HEK293 (cell line): ENCODE results near the gene PEX10.

ENCODE experiments used
- CTCF ChIA-PET: fragments of 350-600 bp; formaldehyde crosslinking; extraction: SDS; loops from one replicate; lab custom pipeline; 2021; ENCODE audit warnings: antibody characterized with exemption; lab: Yijun Ruan, JAX
- POLR2A ChIA-PET: fragments of 300-600 bp; formaldehyde crosslinking; extraction: SDS; loops from one replicate; lab custom pipeline; 2020; ENCODE audit warnings: antibody characterized with exemption, inconsistent platforms; lab: Yijun Ruan, JAX
- H3K27ac ChIP-seq: fragments of 200-500 bp; sonication (Bioruptor generic); 2 replicates; pipeline ENCODE4 v1.5.1; 2014; ENCODE audit warnings: low read depth, low read length, control low read depth, inconsistent platforms; ENCODE audit errors: extremely low read depth
- H3K36me3 ChIP-seq, 2 experiments: fragments of 200-500 bp in 1 of 2; sonication (Bioruptor generic) in 1 of 2; 1 replicate in 1 of 2; 2 replicates in 1 of 2; pipeline ENCODE4 v1.5.1; 2014 to 2017; ENCODE audit warnings: inconsistent platforms in 2 of 2, low read length in 2 of 2; ENCODE audit not compliant: control insufficient read depth in 2 of 2, insufficient read depth in 1 of 2
- H3K4me1 ChIP-seq: fragments of 200-500 bp; sonication (Bioruptor generic); 2 replicates; pipeline ENCODE4 v1.5.1; 2014; ENCODE audit warnings: mild to moderate bottlenecking, low read length, inconsistent platforms; ENCODE audit not compliant: control insufficient read depth, insufficient read depth
- H3K4me3 ChIP-seq: 2 replicates; pipeline ENCODE4 v1.5.1; 2011; ENCODE audit warnings: low read depth, mild to moderate bottlenecking, control low read depth, low read length, moderate library complexity
- H3K9me3 ChIP-seq: fragments of 200-500 bp; sonication (Bioruptor generic); 2 replicates; pipeline ENCODE4 v1.5.1; 2014; ENCODE audit warnings: low read depth, low read length, inconsistent platforms; ENCODE audit not compliant: control insufficient read depth, insufficient read depth
- GFI1B ChIP-seq: fragments of 450-650 bp; formaldehyde crosslinking; IDR thresholded peaks from 2 replicates; pipeline ENCODE4 v1.5.1; 2016; ENCODE audit warnings: missing biosample characterization, missing genetic modification characterization
- GLIS1 ChIP-seq: fragments of 450-650 bp; formaldehyde crosslinking; IDR thresholded peaks from 2 replicates; pipeline ENCODE4 v1.5.1; 2016; ENCODE audit warnings: missing biosample characterization, missing genetic modification characterization
- GLIS2 ChIP-seq: fragments of 450-650 bp; formaldehyde crosslinking; IDR thresholded peaks from 2 replicates; pipeline ENCODE4 v1.5.1; 2016; ENCODE audit warnings: missing biosample characterization, missing genetic modification characterization
- KLF1 ChIP-seq: fragments of 450-650 bp; formaldehyde crosslinking; IDR thresholded peaks from 2 replicates; pipeline ENCODE4 v1.5.1; 2016; ENCODE audit warnings: missing biosample characterization, missing genetic modification characterization
- KLF7 ChIP-seq: fragments of 450-650 bp; formaldehyde crosslinking; IDR thresholded peaks from 2 replicates; pipeline ENCODE4 v1.5.1; 2016; ENCODE audit warnings: missing biosample characterization, missing genetic modification characterization, borderline replicate concordance
- MYNN ChIP-seq: fragments of 450-650 bp; formaldehyde crosslinking; IDR thresholded peaks from 2 replicates; pipeline ENCODE4 v1.5.1; 2016; ENCODE audit warnings: missing biosample characterization, missing genetic modification characterization, borderline replicate concordance
- SP7 ChIP-seq: fragments of 450-650 bp; formaldehyde crosslinking; IDR thresholded peaks from 2 replicates; pipeline ENCODE4 v1.5.1; 2016; ENCODE audit warnings: missing biosample characterization, missing genetic modification characterization
- ZBTB8A ChIP-seq: fragments of 450-650 bp; formaldehyde crosslinking; IDR thresholded peaks from 2 replicates; pipeline ENCODE4 v1.5.1; 2016; ENCODE audit warnings: missing biosample characterization, missing genetic modification characterization
- ZNF302 ChIP-seq: fragments of 450-650 bp; formaldehyde crosslinking; IDR thresholded peaks from 2 replicates; pipeline ENCODE4 v1.5.1; 2016; ENCODE audit warnings: missing biosample characterization, missing genetic modification characterization, low read depth
- ZNF311 ChIP-seq: fragments of 450-650 bp; formaldehyde crosslinking; IDR thresholded peaks from 2 replicates; pipeline ENCODE4 v1.5.1; 2017; ENCODE audit warnings: missing biosample characterization, missing genetic modification characterization, borderline replicate concordance
- ZNF529 ChIP-seq: fragments of 450-650 bp; formaldehyde crosslinking; IDR thresholded peaks from 2 replicates; pipeline ENCODE4 v1.5.1; 2017; ENCODE audit warnings: missing genetic modification characterization, missing biosample characterization; ENCODE audit not compliant: insufficient replicate concordance
- ZNF571 ChIP-seq: fragments of 450-650 bp; formaldehyde crosslinking; IDR thresholded peaks from 2 replicates; pipeline ENCODE4 v1.5.0; 2017; ENCODE audit warnings: missing biosample characterization, missing genetic modification characterization
- ZNF677 ChIP-seq: fragments of 450-650 bp; IDR thresholded peaks from 2 replicates; pipeline ENCODE4 v1.5.0; 2018; ENCODE audit warnings: missing biosample characterization, mild to moderate bottlenecking, missing genetic modification characterization, moderate library complexity
- TF ChIP-seq, protein P1 (sequence below): fragments of 450-650 bp; formaldehyde crosslinking; IDR thresholded peaks from 2 replicates; pipeline ENCODE4 v1.5.0; 2017; ENCODE audit warnings: missing biosample characterization, missing genetic modification characterization, borderline replicate concordance
- TF ChIP-seq, protein P2 (sequence below): fragments of 450-650 bp; formaldehyde crosslinking; IDR thresholded peaks from 2 replicates; pipeline ENCODE4 v1.5.1; 2016; ENCODE audit warnings: missing biosample characterization, missing genetic modification characterization
- TF ChIP-seq, protein P3 (sequence below): fragments of 450-650 bp; formaldehyde crosslinking; IDR thresholded peaks from 2 replicates; pipeline ENCODE4 v1.5.1; 2017; ENCODE audit warnings: missing biosample characterization, missing genetic modification characterization
- TF ChIP-seq, protein P4 (sequence below): fragments of 450-650 bp; formaldehyde crosslinking; conservative IDR thresholded peaks from 2 replicates; pipeline ENCODE4 v1.5.1; 2016; ENCODE audit warnings: low read depth, missing biosample characterization, missing genetic modification characterization
- TF ChIP-seq, protein P5 (sequence below): fragments of 450-650 bp; formaldehyde crosslinking; optimal IDR thresholded peaks from 2 replicates; pipeline ENCODE3; 2016; ENCODE audit warnings: missing biosample characterization, mild to moderate bottlenecking, missing genetic modification characterization
- TF ChIP-seq, protein P6 (sequence below): sonication (generic); formaldehyde crosslinking; IDR thresholded peaks from 2 replicates; pipeline ENCODE4 v1.8.1; 2022; ENCODE audit warnings: mild to moderate bottlenecking, moderate library complexity, missing genetic modification reagents
- TF ChIP-seq, protein P7 (sequence below): fragments of 450-650 bp; formaldehyde crosslinking; IDR thresholded peaks from 2 replicates; pipeline ENCODE4 v1.5.1; 2016; ENCODE audit warnings: missing biosample characterization, missing genetic modification characterization

The PEX10 gene

DNA sequence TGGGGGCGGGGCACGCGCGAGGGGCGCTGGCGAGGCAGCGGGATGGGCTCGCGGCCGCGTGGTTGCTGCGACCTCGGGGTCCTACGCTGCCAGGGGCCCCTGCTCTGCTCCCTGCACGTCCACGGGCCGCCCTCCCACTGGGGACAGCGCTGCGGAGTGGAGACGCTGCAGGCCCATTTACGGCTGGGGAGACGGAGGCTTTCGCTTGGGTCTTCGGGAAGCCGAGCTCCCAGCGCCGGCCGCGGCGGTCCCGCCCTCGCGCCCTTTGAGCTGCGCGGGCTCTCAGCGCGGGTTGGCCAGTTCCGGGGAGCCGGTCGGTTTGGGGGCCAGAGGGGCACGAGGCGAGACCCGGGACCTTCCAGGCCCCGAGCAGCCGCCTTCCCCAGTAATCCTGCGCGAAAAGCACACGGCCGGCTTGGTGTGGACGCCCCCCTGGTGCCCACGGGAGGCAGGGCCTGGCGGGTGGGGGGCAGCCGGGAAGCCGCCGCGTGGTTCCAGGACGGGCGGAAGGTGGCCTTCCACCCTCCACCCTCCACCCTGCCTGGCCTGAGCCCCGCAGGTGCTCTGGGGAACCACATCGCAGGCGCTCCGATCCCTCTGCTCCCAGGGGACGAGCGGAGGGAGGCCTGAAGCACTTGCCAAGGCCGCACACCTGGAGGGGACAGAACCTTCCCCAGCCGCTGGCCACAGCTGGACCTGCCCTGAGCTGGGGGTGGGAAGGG, 570 bp upstream of the PEX10 start:
- H3K36me3 ChIP-seq = peaks cover 0 to 25% of the 10 kb centered on the region in 2 experiments; a peak in 1 of 3 replicates
- TF ChIP-seq GFI1B (tag by site-specific recombination) (no peak), ZNF677 (peak; percentile 4; the same call in 1 of the 2 replicates), KLF7 (tag by site-specific recombination) (0 out of 2 replicates have a peak, but pooled peaks have one; percentile 54), GLIS1 (tag by site-specific recombination) (peak; percentile 7; the same call in 1 of the 2 replicates), SP7 (tag by site-specific recombination) (peak; percentile 63; the same call in 1 of the 2 replicates), ZNF529 (no peak), ZNF302 (no peak), ZNF571 (tag by site-specific recombination) (no peak), GLIS2 (peak; percentile 75; the same call in 1 of the 2 replicates), KLF1 (0 out of 2 replicates have a peak, but pooled peaks have one; percentile 36), ZNF311 (tag by site-specific recombination) (no peak), MYNN (tag by site-specific recombination) (no peak), ZBTB8A (peak; percentile 75)
- TF ChIP-seq, protein P1, sequence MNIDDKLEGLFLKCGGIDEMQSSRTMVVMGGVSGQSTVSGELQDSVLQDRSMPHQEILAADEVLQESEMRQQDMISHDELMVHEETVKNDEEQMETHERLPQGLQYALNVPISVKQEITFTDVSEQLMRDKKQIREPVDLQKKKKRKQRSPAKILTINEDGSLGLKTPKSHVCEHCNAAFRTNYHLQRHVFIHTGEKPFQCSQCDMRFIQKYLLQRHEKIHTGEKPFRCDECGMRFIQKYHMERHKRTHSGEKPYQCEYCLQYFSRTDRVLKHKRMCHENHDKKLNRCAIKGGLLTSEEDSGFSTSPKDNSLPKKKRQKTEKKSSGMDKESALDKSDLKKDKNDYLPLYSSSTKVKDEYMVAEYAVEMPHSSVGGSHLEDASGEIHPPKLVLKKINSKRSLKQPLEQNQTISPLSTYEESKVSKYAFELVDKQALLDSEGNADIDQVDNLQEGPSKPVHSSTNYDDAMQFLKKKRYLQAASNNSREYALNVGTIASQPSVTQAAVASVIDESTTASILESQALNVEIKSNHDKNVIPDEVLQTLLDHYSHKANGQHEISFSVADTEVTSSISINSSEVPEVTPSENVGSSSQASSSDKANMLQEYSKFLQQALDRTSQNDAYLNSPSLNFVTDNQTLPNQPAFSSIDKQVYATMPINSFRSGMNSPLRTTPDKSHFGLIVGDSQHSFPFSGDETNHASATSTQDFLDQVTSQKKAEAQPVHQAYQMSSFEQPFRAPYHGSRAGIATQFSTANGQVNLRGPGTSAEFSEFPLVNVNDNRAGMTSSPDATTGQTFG (tag by site-specific recombination) = no peak
- TF ChIP-seq, protein P2, sequence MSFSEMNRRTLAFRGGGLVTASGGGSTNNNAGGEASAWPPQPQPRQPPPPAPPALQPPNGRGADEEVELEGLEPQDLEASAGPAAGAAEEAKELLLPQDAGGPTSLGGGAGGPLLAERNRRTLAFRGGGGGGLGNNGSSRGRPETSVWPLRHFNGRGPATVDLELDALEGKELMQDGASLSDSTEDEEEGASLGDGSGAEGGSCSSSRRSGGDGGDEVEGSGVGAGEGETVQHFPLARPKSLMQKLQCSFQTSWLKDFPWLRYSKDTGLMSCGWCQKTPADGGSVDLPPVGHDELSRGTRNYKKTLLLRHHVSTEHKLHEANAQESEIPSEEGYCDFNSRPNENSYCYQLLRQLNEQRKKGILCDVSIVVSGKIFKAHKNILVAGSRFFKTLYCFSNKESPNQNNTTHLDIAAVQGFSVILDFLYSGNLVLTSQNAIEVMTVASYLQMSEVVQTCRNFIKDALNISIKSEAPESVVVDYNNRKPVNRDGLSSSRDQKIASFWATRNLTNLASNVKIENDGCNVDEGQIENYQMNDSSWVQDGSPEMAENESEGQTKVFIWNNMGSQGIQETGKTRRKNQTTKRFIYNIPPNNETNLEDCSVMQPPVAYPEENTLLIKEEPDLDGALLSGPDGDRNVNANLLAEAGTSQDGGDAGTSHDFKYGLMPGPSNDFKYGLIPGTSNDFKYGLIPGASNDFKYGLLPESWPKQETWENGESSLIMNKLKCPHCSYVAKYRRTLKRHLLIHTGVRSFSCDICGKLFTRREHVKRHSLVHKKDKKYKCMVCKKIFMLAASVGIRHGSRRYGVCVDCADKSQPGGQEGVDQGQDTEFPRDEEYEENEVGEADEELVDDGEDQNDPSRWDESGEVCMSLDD (tag by site-specific recombination) = peak; percentile 49; the same call in 1 of the 2 replicates
- TF ChIP-seq, protein P3, sequence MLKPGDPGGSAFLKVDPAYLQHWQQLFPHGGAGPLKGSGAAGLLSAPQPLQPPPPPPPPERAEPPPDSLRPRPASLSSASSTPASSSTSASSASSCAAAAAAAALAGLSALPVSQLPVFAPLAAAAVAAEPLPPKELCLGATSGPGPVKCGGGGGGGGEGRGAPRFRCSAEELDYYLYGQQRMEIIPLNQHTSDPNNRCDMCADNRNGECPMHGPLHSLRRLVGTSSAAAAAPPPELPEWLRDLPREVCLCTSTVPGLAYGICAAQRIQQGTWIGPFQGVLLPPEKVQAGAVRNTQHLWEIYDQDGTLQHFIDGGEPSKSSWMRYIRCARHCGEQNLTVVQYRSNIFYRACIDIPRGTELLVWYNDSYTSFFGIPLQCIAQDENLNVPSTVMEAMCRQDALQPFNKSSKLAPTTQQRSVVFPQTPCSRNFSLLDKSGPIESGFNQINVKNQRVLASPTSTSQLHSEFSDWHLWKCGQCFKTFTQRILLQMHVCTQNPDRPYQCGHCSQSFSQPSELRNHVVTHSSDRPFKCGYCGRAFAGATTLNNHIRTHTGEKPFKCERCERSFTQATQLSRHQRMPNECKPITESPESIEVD (tag by site-specific recombination) = no peak
- TF ChIP-seq, protein P4, sequence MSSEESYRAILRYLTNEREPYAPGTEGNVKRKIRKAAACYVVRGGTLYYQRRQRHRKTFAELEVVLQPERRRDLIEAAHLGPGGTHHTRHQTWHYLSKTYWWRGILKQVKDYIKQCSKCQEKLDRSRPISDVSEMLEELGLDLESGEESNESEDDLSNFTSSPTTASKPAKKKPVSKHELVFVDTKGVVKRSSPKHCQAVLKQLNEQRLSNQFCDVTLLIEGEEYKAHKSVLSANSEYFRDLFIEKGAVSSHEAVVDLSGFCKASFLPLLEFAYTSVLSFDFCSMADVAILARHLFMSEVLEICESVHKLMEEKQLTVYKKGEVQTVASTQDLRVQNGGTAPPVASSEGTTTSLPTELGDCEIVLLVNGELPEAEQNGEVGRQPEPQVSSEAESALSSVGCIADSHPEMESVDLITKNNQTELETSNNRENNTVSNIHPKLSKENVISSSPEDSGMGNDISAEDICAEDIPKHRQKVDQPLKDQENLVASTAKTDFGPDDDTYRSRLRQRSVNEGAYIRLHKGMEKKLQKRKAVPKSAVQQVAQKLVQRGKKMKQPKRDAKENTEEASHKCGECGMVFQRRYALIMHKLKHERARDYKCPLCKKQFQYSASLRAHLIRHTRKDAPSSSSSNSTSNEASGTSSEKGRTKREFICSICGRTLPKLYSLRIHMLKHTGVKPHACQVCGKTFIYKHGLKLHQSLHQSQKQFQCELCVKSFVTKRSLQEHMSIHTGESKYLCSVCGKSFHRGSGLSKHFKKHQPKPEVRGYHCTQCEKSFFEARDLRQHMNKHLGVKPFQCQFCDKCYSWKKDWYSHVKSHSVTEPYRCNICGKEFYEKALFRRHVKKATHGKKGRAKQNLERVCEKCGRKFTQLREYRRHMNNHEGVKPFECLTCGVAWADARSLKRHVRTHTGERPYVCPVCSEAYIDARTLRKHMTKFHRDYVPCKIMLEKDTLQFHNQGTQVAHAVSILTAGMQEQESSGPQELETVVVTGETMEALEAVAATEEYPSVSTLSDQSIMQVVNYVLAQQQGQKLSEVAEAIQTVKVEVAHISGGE (tag by site-specific recombination) = peak; percentile 40; the same call in 1 of the 2 replicates
- TF ChIP-seq, protein P5, sequence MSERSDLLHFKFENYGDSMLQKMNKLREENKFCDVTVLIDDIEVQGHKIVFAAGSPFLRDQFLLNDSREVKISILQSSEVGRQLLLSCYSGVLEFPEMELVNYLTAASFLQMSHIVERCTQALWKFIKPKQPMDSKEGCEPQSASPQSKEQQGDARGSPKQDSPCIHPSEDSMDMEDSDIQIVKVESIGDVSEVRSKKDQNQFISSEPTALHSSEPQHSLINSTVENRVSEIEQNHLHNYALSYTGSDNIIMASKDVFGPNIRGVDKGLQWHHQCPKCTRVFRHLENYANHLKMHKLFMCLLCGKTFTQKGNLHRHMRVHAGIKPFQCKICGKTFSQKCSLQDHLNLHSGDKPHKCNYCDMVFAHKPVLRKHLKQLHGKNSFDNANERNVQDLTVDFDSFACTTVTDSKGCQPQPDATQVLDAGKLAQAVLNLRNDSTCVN (tag by site-specific recombination) = peak; percentile 90
- TF ChIP-seq, protein P6, sequence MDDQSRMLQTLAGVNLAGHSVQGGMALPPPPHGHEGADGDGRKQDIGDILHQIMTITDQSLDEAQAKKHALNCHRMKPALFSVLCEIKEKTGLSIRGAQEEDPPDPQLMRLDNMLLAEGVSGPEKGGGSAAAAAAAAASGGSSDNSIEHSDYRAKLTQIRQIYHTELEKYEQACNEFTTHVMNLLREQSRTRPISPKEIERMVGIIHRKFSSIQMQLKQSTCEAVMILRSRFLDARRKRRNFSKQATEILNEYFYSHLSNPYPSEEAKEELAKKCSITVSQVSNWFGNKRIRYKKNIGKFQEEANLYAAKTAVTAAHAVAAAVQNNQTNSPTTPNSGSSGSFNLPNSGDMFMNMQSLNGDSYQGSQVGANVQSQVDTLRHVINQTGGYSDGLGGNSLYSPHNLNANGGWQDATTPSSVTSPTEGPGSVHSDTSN = peak; percentile 34; the same call in 1 of the 2 replicates
- TF ChIP-seq, protein P7, sequence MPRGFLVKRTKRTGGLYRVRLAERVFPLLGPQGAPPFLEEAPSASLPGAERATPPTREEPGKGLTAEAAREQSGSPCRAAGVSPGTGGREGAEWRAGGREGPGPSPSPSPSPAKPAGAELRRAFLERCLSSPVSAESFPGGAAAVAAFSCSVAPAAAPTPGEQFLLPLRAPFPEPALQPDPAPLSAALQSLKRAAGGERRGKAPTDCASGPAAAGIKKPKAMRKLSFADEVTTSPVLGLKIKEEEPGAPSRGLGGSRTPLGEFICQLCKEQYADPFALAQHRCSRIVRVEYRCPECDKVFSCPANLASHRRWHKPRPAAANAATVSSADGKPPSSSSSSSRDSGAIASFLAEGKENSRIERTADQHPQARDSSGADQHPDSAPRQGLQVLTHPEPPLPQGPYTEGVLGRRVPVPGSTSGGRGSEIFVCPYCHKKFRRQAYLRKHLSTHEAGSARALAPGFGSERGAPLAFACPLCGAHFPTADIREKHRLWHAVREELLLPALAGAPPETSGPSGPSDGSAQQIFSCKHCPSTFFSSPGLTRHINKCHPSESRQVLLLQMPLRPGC = peak; percentile 32; the same call in 1 of the 2 replicates

More for the DNA sequence above, 570 bp upstream of the PEX10 start:
- H3K27ac ChIP-seq = peak overlapping the region; percentile 32; the same call in 1 of the 2 replicates
- H3K4me3 ChIP-seq = peak overlapping the region; percentile 59
- POLR2A ChIA-PET = interaction anchor here (1.1 to 1.4 kb wide), 2 partner anchors 134 to 218 kb away, joined by 4 to 6 read pairs; partner anchors contain the start of gene FAAP20
- no peaks in the 10 kb centered on the region for H3K9me3 ChIP-seq
- CTCF ChIA-PET = interaction anchor here (1.4 kb wide), 1 partner anchor 135 kb away, joined by 4 read pairs; no protein-coding TSS in a partner anchor
- H3K4me1 ChIP-seq = no peaks in the 10 kb centered on the region
